Mesendoderm (in vitro differentiated cells): ENCODE results near the gene CCDC9B.

ENCODE experiments used
- DNase-seq: peaks from one replicate; pipeline ENCODE4 v3.0.0; 2013
- H2AK5ac ChIP-seq: 2 replicates; pipeline ENCODE4 v1.6.1; 2013; ENCODE audit warnings: low read length, inconsistent platforms
- H2BK120ac ChIP-seq: 2 replicates; pipeline ENCODE4 v1.6.1; 2013; ENCODE audit warnings: low read depth, mild to moderate bottlenecking, low read length, moderate library complexity, mixed read lengths
- H2BK15ac ChIP-seq: replicated peaks from 2 replicates; pipeline ENCODE4 v1.6.1; 2013; ENCODE audit warnings: low read depth, mild to moderate bottlenecking, moderate library complexity
- H2BK5ac ChIP-seq: 2 replicates; pipeline ENCODE4 v1.6.1; 2013; ENCODE audit warnings: low read length, inconsistent platforms
- H3K18ac ChIP-seq: 2 replicates; pipeline ENCODE4 v1.6.1; 2013; ENCODE audit warnings: mild to moderate bottlenecking, low read length, mixed read lengths
- H3K23ac ChIP-seq: one replicate; pipeline ENCODE4 v1.6.1; 2013; ENCODE audit warnings: low read length
- H3K27ac ChIP-seq: 2 replicates; pipeline ENCODE4 v1.5.1; 2013; ENCODE audit warnings: low read depth, mild to moderate bottlenecking, inconsistent platforms, low read length, moderate library complexity
- H3K27me3 ChIP-seq: 2 replicates; pipeline ENCODE4 v1.6.1; 2013; ENCODE audit warnings: low read length, control low read depth, mild to moderate bottlenecking, inconsistent platforms; ENCODE audit not compliant: insufficient read depth, poor library complexity
- H3K36me3 ChIP-seq: 2 replicates; pipeline ENCODE4 v1.6.1; 2013; ENCODE audit warnings: low read length, inconsistent platforms; ENCODE audit not compliant: control insufficient read depth, insufficient read depth
- H3K4ac ChIP-seq: one replicate; pipeline ENCODE4 v1.6.1; 2013; ENCODE audit warnings: low read depth, mild to moderate bottlenecking, low read length, moderate library complexity
- H3K4me1 ChIP-seq: 2 replicates; pipeline ENCODE4 v1.6.1; 2013; ENCODE audit warnings: low read depth, low read length, inconsistent platforms; ENCODE audit not compliant: control insufficient read depth
- H3K4me2 ChIP-seq: 2 replicates; pipeline ENCODE4 v1.6.1; 2013; ENCODE audit warnings: low read length
- H3K4me3 ChIP-seq: 2 replicates; pipeline ENCODE4 v1.5.1; 2013; ENCODE audit warnings: mild to moderate bottlenecking, low read length
- H3K56ac ChIP-seq: one replicate; pipeline ENCODE4 v1.6.1; 2013; ENCODE audit warnings: low read length
- H3K79me1 ChIP-seq: 2 replicates; pipeline ENCODE4 v1.6.1; 2013; ENCODE audit warnings: low read length, inconsistent platforms
- H3K79me2 ChIP-seq: 2 replicates; pipeline ENCODE4 v1.6.1; 2013; ENCODE audit warnings: mild to moderate bottlenecking, low read length; ENCODE audit not compliant: control insufficient read depth, insufficient read depth
- H3K9ac ChIP-seq: 2 replicates; pipeline ENCODE4 v1.6.1; 2013; ENCODE audit warnings: low read length, inconsistent platforms
- H4K5ac ChIP-seq: one replicate; pipeline ENCODE4 v1.6.1; 2013; ENCODE audit warnings: low read length
- H4K8ac ChIP-seq: one replicate; pipeline ENCODE4 v1.6.1; 2013; ENCODE audit warnings: low read depth, mild to moderate bottlenecking, control low read depth, low read length, moderate library complexity
- WGBS: extraction: QIAGEN DNeasy Blood & Tissue Kit; methylation state at CpG from one replicate; pipeline ENCODE4 v1.1.7; 2013; ENCODE audit warnings: low lambda C conversion rate, missing lambda C conversion rate; ENCODE audit not compliant: insufficient coverage; ENCODE audit errors: extremely low coverage; 5-methylcytosine and 5-hydroxymethylcytosine counted together

The CCDC9B gene

GRCh38 chr15:40331637-40332036 is 9.1 kb downstream of the CCDC9B start:
- DNase-seq, result no peak
- H3K27ac ChIP-seq, result no peak overlapping the region
- no peaks in the 10 kb centered on the region for H3K27me3 ChIP-seq
- H2BK5ac ChIP-seq, result no peak overlapping the region
- H3K79me2 ChIP-seq, result no peaks in the 10 kb centered on the region
- no peak overlapping the region for H4K8ac ChIP-seq
- H3K36me3 ChIP-seq, result no peaks in the 10 kb centered on the region
- H3K4me2 ChIP-seq, result no peak overlapping the region
- H3K4ac ChIP-seq, result no peak overlapping the region
- H4K5ac ChIP-seq, result no peak overlapping the region
- H2BK120ac ChIP-seq, result no peak overlapping the region
- WGBS, result no CpG with 5 or more reads among the region's 7 CpGs
- no peak overlapping the region for H3K9ac ChIP-seq
- H3K79me1 ChIP-seq, result no peaks in the 10 kb centered on the region
- H3K56ac ChIP-seq, result no peak overlapping the region
- no peak overlapping the region for H3K4me3 ChIP-seq
- H3K4me1 ChIP-seq, result peaks cover 13% of the 10 kb centered on the region
- no peak overlapping the region for H3K18ac ChIP-seq
- H3K23ac ChIP-seq, result no peak overlapping the region
- H2BK15ac ChIP-seq, result no peak overlapping the region
- H2AK5ac ChIP-seq, result no peak overlapping the region

GRCh38 chr15:40331026-40331425 is 9.7 kb downstream of the CCDC9B start:
- no peak overlapping the region for H3K9ac ChIP-seq
- no CpG with 5 or more reads among the region's 7 CpGs for WGBS
- no peak overlapping the region for H3K27ac ChIP-seq
- no peaks in the 10 kb centered on the region for H3K36me3 ChIP-seq
- no peak overlapping the region for H3K56ac ChIP-seq
- no peak overlapping the region for H3K4me3 ChIP-seq
- no peak overlapping the region for H3K18ac ChIP-seq
- H2BK120ac ChIP-seq, result no peak overlapping the region
- no peak overlapping the region for H3K4ac ChIP-seq
- H2AK5ac ChIP-seq, result no peak overlapping the region
- H3K79me1 ChIP-seq, result no peaks in the 10 kb centered on the region
- no peak overlapping the region for H4K5ac ChIP-seq
- no peaks in the 10 kb centered on the region for H3K27me3 ChIP-seq
- no peak overlapping the region for H4K8ac ChIP-seq
- H3K4me1 ChIP-seq, result peaks cover 13% of the 10 kb centered on the region
- H3K4me2 ChIP-seq, result no peak overlapping the region
- no peak overlapping the region for H2BK5ac ChIP-seq
- no peak overlapping the region for H2BK15ac ChIP-seq
- H3K23ac ChIP-seq, result no peak overlapping the region
- DNase-seq, result no peak
- no peaks in the 10 kb centered on the region for H3K79me2 ChIP-seq

GRCh38 chr15:40330368-40330836 is 10.3 kb downstream of the CCDC9B start:
- Histone ChIP-seq H3K4ac (no peak overlapping the region), H3K9ac (no peak overlapping the region), H4K5ac (no peak overlapping the region), H3K4me3 (no peak overlapping the region), H4K8ac (no peak overlapping the region), H3K27me3 (no peaks in the 10 kb centered on the region), H2BK120ac (no peak overlapping the region), H3K23ac (no peak overlapping the region), H3K4me1 (peaks cover 13% of the 10 kb centered on the region), H3K4me2 (no peak overlapping the region), H3K56ac (no peak overlapping the region), H3K79me2 (no peaks in the 10 kb centered on the region), H3K18ac (no peak overlapping the region), H3K36me3 (no peaks in the 10 kb centered on the region), H2BK5ac (no peak overlapping the region), H3K79me1 (no peaks in the 10 kb centered on the region), H2AK5ac (no peak overlapping the region), H2BK15ac (no peak overlapping the region), H3K27ac (no peak overlapping the region)
- no peak for DNase-seq
- no CpG with 5 or more reads among the region's 5 CpGs for WGBS

- no peak overlapping the region for H3K23ac ChIP-seq
- H2BK120ac ChIP-seq, result no peak overlapping the region
- no peak overlapping the region for H3K27ac ChIP-seq
- H3K4me2 ChIP-seq, result no peak overlapping the region
- H2BK5ac ChIP-seq, result no peak overlapping the region
- no peak overlapping the region for H3K56ac ChIP-seq
- no peak for DNase-seq
- H3K79me2 ChIP-seq, result no peaks in the 10 kb centered on the region
- no peaks in the 10 kb centered on the region for H3K36me3 ChIP-seq
- H3K4me1 ChIP-seq, result peaks cover 13% of the 10 kb centered on the region
- no peak overlapping the region for H4K8ac ChIP-seq
- WGBS, result no CpG with 5 or more reads among the region's 7 CpGs
- no peak overlapping the region for H2AK5ac ChIP-seq
- no peak overlapping the region for H3K9ac ChIP-seq
- no peak overlapping the region for H3K4ac ChIP-seq
- H3K4me3 ChIP-seq, result no peak overlapping the region
- H4K5ac ChIP-seq, result no peak overlapping the region
- no peaks in the 10 kb centered on the region for H3K79me1 ChIP-seq
- no peaks in the 10 kb centered on the region for H3K27me3 ChIP-seq
- H3K18ac ChIP-seq, result no peak overlapping the region
- H2BK15ac ChIP-seq, result no peak overlapping the region
Measured at GRCh38 chr15:40329804-40330203, 10.9 kb downstream of the CCDC9B start.

DNA sequence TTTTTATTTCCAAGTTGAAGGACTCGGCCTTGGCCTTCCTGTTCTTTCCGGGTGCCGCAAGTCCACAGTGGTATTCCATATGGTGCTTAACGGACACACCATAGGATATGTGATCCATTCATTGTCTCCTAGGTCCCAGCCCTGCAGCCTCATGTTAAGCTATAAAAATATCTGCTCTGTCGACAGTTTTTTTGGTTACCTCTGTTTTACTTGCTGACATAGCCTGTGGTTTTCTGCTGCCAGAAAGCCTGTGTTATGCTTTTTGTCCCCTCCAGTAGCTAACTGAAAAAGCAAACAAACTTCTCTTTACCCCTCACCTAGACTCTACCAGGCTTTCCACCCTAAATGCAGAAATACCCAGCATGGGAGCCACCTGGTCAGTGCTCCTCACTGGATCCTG is 12.0 kb downstream of the CCDC9B start:
- Histone ChIP-seq H4K5ac (no peak overlapping the region), H3K79me1 (no peaks in the 10 kb centered on the region), H3K27me3 (no peaks in the 10 kb centered on the region), H3K56ac (peak overlapping the region; percentile 64), H3K4me2 (no peak overlapping the region), H3K4me1 (peaks cover 13% of the 10 kb centered on the region), H3K18ac (no peak overlapping the region), H3K4ac (no peak overlapping the region), H3K23ac (no peak overlapping the region), H2BK15ac (no peak overlapping the region), H2BK120ac (no peak overlapping the region), H3K9ac (no peak overlapping the region), H3K79me2 (no peaks in the 10 kb centered on the region), H3K4me3 (no peak overlapping the region), H3K27ac (no peak overlapping the region), H2BK5ac (no peak overlapping the region), H4K8ac (no peak overlapping the region), H3K36me3 (no peaks in the 10 kb centered on the region), H2AK5ac (no peak overlapping the region)
- WGBS, result no CpG with 5 or more reads among the region's 5 CpGs
- no peak for DNase-seq

- Histone ChIP-seq H3K27me3 (no peaks in the 10 kb centered on the region), H2BK5ac (no peak overlapping the region), H3K36me3 (no peaks in the 10 kb centered on the region), H2BK120ac (no peak overlapping the region), H3K79me2 (no peaks in the 10 kb centered on the region), H3K27ac (no peak overlapping the region), H3K18ac (no peak overlapping the region), H3K4me1 (peaks cover 13% of the 10 kb centered on the region), H3K23ac (no peak overlapping the region), H4K5ac (no peak overlapping the region), H3K4ac (no peak overlapping the region), H3K56ac (peak overlapping the region; percentile 64), H3K9ac (peak overlapping the region; percentile 14), H3K79me1 (no peaks in the 10 kb centered on the region), H4K8ac (no peak overlapping the region), H2BK15ac (no peak overlapping the region), H2AK5ac (no peak overlapping the region), H3K4me2 (no peak overlapping the region), H3K4me3 (no peak overlapping the region)
- DNase-seq, result peak; percentile 29
- no CpG with 5 or more reads among the region's 3 CpGs for WGBS
Measured at GRCh38 chr15:40328176-40328575, 12.6 kb downstream of the CCDC9B start.
